Caco-2 (cell line): ENCODE data around the gene DAND5. TPM values are rescaled to one million over a fixed set of nuclear protein-coding genes. Genes with fewer than 3 reads are reported as not detected.

Source experiments
- Bru-seq: library from RNA; stranded (reverse); fragments of 400-500 nt; gene quantifications from one replicate; lab custom pipeline; 2021; lab: Mats Ljungman, UMichigan
- BruChase-seq, 2 experiments: library from RNA; stranded (reverse); fragments of 400-500 nt; gene quantifications; one replicate each; lab custom pipeline; 2021; lab: Mats Ljungman, UMichigan
- BruUV-seq: library from RNA; stranded (reverse); fragments of 400-500 nt; replicated peaks from 2 replicates; lab custom pipeline; 2021; lab: Mats Ljungman, UMichigan
- CTCF ChIA-PET: fragments of 300-600 bp; sonication (Branson Sonifier 250); formaldehyde crosslinking; loops from one replicate; lab custom pipeline; 2022; ENCODE audit warnings: antibody characterized with exemption; lab: Charles Lee
- POLR2A ChIA-PET: fragments of 300-600 bp; sonication (Branson Sonifier 250); formaldehyde crosslinking; loops from one replicate; lab custom pipeline; 2022; ENCODE audit warnings: antibody characterized with exemption; lab: Charles Lee
- DNase-seq, 2 experiments: peaks; one replicate each; pipeline versions ENCODE4 v3.0.0 to v3.0.0-alpha.2; 2020 to 2022
- H3K27me3 ChIP-seq: replicated peaks from 2 replicates; pipeline ENCODE4 v1.6.0; 2011; ENCODE audit warnings: low read length; ENCODE audit not compliant: control insufficient read depth, insufficient read depth
- H3K36me3 ChIP-seq: 2 replicates; pipeline ENCODE4 v1.5.1; 2011; ENCODE audit warnings: low read length; ENCODE audit not compliant: control insufficient read depth, insufficient read depth
- H3K4me1 ChIP-seq: fragments of 250-450 bp; sonication (Bioruptor Pico); 2 replicates; pipeline ENCODE4 v1.5.1; 2020; ENCODE audit warnings: mild to moderate bottlenecking
- H3K4me3 ChIP-seq: 2 replicates; pipeline ENCODE4 v1.5.1; 2011; ENCODE audit warnings: low read depth, mild to moderate bottlenecking, control low read depth, low read length
- H3K9me3 ChIP-seq: fragments of 250-450 bp; sonication (Bioruptor Pico); 2 replicates; pipeline ENCODE4 v1.5.1; 2020; ENCODE audit warnings: mild to moderate bottlenecking, moderate library complexity
- H3K27ac Mint-ChIP-seq: one replicate; pipeline ENCODE4 v1.8.0; 2022; ENCODE audit warnings: mixed read lengths; ENCODE audit not compliant: unreplicated experiment
- H3K27me3 Mint-ChIP-seq: one replicate; pipeline ENCODE4 v1.8.0; 2022; ENCODE audit warnings: mixed read lengths; ENCODE audit not compliant: insufficient read depth, unreplicated experiment
- H3K36me3 Mint-ChIP-seq: one replicate; pipeline ENCODE4 v1.8.0; 2022; ENCODE audit warnings: mild to moderate bottlenecking, mixed read lengths; ENCODE audit not compliant: insufficient read depth, unreplicated experiment
- H3K4me1 Mint-ChIP-seq: one replicate; pipeline ENCODE4 v1.8.0; 2022; ENCODE audit warnings: low read depth, mixed read lengths; ENCODE audit not compliant: unreplicated experiment
- H3K4me3 Mint-ChIP-seq: one replicate; pipeline ENCODE4 v1.8.0; 2022; ENCODE audit warnings: mild to moderate bottlenecking, moderate library complexity, mixed read lengths; ENCODE audit not compliant: unreplicated experiment
- H3K9me3 Mint-ChIP-seq: one replicate; pipeline ENCODE4 v1.8.0; 2022; ENCODE audit warnings: mixed read lengths; ENCODE audit not compliant: unreplicated experiment
- intact Hi-C: fragments of 100-400 bp; cut with micrococcal nuclease; formaldehyde crosslinking; loops from one replicate; pipeline ENCODE4 v1.10.0; 2022; ENCODE audit not compliant: unreplicated experiment
- long read RNA-seq: library from polyadenylated mRNA; stranded (forward); transcript quantifications from one replicate; pipeline ENCODE4 v2.0.0, GENCODE V29; 2022
- total RNA-seq: library from RNA; stranded (reverse); gene quantifications from 2 replicates; pipeline ENCODE4 v1.2.3, GENCODE V29; 2022
- TF ChIP-seq, protein P1 (sequence below), 2 experiments: fragments of 200-600 bp in 1 of 2; IDR thresholded peaks; 1 replicate in 1 of 2; 2 replicates in 1 of 2; pipeline versions ENCODE4 v1.5.1 to v1.8.0; 2011 to 2022; ENCODE audit warnings: antibody characterized with exemption in 1 of 2, control low read depth in 1 of 2, inconsistent platforms in 1 of 2, low read depth in 1 of 2, low read length in 1 of 2, mild to moderate bottlenecking in 1 of 2, moderate library complexity in 1 of 2; ENCODE audit not compliant: insufficient read depth in 1 of 2, severe bottlenecking in 1 of 2, unreplicated experiment in 1 of 2

DAND5 gene, protein sequence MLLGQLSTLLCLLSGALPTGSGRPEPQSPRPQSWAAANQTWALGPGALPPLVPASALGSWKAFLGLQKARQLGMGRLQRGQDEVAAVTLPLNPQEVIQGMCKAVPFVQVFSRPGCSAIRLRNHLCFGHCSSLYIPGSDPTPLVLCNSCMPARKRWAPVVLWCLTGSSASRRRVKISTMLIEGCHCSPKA
- not detected in 2 replicates for total RNA-seq
- percentile 23 among the genes with signal in this experiment for Bru-seq, nascent RNA
- BruChase-seq, experiment 1, labeled RNA remaining after a 2-hour chase = percentile 12 among the genes with signal in this experiment
- BruChase-seq, experiment 2, labeled RNA remaining after a 6-hour chase = percentile 25 among the genes with signal in this experiment
- long read RNA-seq = 0 reads

DNA sequence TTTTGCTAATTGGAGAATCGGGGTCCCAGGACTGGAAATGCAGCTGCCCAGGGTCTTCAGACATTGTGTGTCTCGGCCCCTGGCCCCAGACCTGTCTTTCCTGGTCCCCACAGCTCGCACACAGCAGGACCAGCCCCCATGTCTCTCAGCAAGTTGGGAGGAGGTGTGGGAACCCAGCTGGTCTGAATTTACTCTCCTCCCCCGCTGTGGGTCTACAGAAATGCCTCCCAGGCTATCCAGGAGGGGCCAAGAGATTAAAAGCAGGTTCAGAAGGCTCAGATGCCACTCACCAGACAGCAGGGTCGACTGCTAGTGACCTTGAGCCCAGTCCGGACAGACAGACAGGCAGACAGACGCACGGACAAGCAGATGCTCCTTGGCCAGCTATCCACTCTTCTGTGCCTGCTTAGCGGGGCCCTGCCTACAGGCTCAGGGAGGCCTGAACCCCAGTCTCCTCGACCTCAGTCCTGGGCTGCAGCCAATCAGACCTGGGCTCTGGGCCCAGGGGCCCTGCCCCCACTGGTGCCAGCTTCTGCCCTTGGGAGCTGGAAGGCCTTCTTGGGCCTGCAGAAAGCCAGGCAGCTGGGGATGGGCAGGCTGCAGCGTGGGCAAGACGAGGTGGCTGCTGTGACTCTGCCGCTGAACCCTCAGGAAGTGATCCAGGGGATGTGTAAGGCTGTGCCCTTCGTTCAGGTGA lies at the start of gene DAND5:
DAND5 (plus strand) TSS at position 285 of the 697 bp plus-strand sequence; CDS start at position 370, 85 bp downstream.
- Histone ChIP-seq H3K4me3 (no peak within 1 kb of the TSS), H3K36me3 (no peaks in the 10 kb centered on the region), H3K9me3 (no peaks in the 10 kb centered on the region), H3K4me1 (no peaks in the 10 kb centered on the region), H3K27me3 (no peaks in the 10 kb centered on the region)
- no peaks in the 10 kb centered on the region for H3K9me3 Mint-ChIP-seq
- intact Hi-C loops = no loop called here
- peaks cover 7% of the 10 kb centered on the region for H3K4me1 Mint-ChIP-seq
- no peaks in the 10 kb centered on the region for H3K27me3 Mint-ChIP-seq
- H3K36me3 Mint-ChIP-seq = peaks cover 6% of the 10 kb centered on the region
- CTCF ChIA-PET = interaction anchor here (1.1 kb wide), 1 partner anchor 8 kb away, joined by 4 read pairs; no protein-coding TSS in a partner anchor
- DNase-seq = no peak
- H3K4me3 Mint-ChIP-seq = no peak within 1 kb of the TSS
- no peak within 1 kb of the TSS for H3K27ac Mint-ChIP-seq
- POLR2A ChIA-PET = no interaction called here
- TF ChIP-seq, protein P1, sequence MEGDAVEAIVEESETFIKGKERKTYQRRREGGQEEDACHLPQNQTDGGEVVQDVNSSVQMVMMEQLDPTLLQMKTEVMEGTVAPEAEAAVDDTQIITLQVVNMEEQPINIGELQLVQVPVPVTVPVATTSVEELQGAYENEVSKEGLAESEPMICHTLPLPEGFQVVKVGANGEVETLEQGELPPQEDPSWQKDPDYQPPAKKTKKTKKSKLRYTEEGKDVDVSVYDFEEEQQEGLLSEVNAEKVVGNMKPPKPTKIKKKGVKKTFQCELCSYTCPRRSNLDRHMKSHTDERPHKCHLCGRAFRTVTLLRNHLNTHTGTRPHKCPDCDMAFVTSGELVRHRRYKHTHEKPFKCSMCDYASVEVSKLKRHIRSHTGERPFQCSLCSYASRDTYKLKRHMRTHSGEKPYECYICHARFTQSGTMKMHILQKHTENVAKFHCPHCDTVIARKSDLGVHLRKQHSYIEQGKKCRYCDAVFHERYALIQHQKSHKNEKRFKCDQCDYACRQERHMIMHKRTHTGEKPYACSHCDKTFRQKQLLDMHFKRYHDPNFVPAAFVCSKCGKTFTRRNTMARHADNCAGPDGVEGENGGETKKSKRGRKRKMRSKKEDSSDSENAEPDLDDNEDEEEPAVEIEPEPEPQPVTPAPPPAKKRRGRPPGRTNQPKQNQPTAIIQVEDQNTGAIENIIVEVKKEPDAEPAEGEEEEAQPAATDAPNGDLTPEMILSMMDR (IDR thresholded peaks at IDR 0.05; ENCODE audit: insufficient read depth in 1 of 2, low read depth in 1 of 2, low read length in 1 of 2, severe bottlenecking in 1 of 2, unreplicated experiment in 1 of 2) = no peak
- no TSS peak for BruUV-seq

DNA sequence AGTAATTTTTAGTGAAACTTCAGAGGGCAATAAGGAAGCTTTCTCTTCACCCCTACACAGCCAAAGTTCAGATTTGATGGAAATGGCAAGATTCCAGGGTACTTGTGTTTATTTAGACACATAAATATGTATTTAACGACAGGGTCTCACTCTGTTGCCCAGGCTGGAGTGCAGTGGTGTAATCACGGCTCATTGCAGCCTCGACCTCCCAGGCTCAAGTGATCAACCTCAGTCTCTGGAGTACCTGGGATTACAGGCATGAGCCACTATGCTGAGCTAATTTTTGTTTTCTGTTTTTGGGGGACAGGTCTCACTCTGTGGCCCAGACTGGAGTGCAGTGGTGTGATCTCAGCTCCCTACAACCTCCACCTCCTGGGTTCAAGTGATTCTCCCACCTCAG lies 48.3 kb upstream of the DAND5 start:
- Mint-ChIP-seq H3K4me3 (peak overlapping the region; percentile 9), H3K4me1 (no peaks in the 10 kb centered on the region), H3K9me3 (no peaks in the 10 kb centered on the region), H3K27me3 (no peaks in the 10 kb centered on the region), H3K36me3 (peaks cover 69% of the 10 kb centered on the region), H3K27ac (peak overlapping the region; percentile 74)
- Histone ChIP-seq H3K4me1 (no peaks in the 10 kb centered on the region), H3K36me3 (no peaks in the 10 kb centered on the region; the same call in 1 of the 2 replicates), H3K4me3 (no peak overlapping the region), H3K27me3 (no peaks in the 10 kb centered on the region), H3K9me3 (no peaks in the 10 kb centered on the region)
- no peak for DNase-seq
- intact Hi-C loops = no loop called here
- TF ChIP-seq, protein P1 (IDR thresholded peaks at IDR 0.05; ENCODE audit: insufficient read depth in 1 of 2, low read depth in 1 of 2, low read length in 1 of 2, severe bottlenecking in 1 of 2, unreplicated experiment in 1 of 2) = no peak
- BruUV-seq = no TSS peak
- ChIA-PET CTCF (no interaction called here), POLR2A (interaction anchor here (1.6 kb wide), 1 partner anchor 12 kb away, joined by 9 read pairs; the partner anchor contains the start of gene FARSA)

DNA sequence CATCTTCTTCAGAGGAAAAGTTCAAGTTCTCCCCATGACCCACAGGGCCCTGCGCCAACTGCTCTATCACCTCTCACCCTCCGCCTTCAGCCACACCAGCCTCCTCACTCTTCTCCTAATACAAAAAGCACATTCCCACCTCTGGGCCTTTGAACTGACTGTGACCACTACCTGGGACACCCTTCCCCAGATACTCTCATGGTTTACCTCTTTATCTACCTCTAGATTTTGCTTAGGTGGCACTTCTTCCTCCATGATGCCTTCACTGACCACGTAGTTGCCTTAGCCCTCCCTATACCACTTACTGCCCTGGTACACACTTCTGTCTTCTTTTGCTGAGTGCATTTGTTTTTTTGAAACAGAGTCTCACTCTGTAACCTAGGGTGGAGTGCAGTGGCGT lies 46.4 kb upstream of the DAND5 start:
- Mint-ChIP-seq H3K27ac (no peak overlapping the region), H3K4me1 (no peaks in the 10 kb centered on the region), H3K27me3 (no peaks in the 10 kb centered on the region), H3K9me3 (no peaks in the 10 kb centered on the region), H3K36me3 (peaks cover 85% of the 10 kb centered on the region), H3K4me3 (no peak overlapping the region)
- peaks cover 1% of the 10 kb centered on the region for H3K36me3 ChIP-seq
- H3K9me3 ChIP-seq = no peaks in the 10 kb centered on the region
- TF ChIP-seq, protein P1 (IDR thresholded peaks at IDR 0.05; ENCODE audit: insufficient read depth in 1 of 2, low read depth in 1 of 2, low read length in 1 of 2, severe bottlenecking in 1 of 2, unreplicated experiment in 1 of 2) = no peak
- no peak for DNase-seq
- intact Hi-C loops = no loop called here
- POLR2A ChIA-PET = no interaction called here
- H3K4me3 ChIP-seq = no peak overlapping the region
- no peaks in the 10 kb centered on the region for H3K4me1 ChIP-seq
- BruUV-seq = no TSS peak
- H3K27me3 ChIP-seq = no peaks in the 10 kb centered on the region
- CTCF ChIA-PET = no interaction called here
